Measurements from ENCODE around the gene MYOC.
A peak's percentile ranks its signal among the peaks of the same experiment; 100 is the strongest.

MYOC gene

DNA sequence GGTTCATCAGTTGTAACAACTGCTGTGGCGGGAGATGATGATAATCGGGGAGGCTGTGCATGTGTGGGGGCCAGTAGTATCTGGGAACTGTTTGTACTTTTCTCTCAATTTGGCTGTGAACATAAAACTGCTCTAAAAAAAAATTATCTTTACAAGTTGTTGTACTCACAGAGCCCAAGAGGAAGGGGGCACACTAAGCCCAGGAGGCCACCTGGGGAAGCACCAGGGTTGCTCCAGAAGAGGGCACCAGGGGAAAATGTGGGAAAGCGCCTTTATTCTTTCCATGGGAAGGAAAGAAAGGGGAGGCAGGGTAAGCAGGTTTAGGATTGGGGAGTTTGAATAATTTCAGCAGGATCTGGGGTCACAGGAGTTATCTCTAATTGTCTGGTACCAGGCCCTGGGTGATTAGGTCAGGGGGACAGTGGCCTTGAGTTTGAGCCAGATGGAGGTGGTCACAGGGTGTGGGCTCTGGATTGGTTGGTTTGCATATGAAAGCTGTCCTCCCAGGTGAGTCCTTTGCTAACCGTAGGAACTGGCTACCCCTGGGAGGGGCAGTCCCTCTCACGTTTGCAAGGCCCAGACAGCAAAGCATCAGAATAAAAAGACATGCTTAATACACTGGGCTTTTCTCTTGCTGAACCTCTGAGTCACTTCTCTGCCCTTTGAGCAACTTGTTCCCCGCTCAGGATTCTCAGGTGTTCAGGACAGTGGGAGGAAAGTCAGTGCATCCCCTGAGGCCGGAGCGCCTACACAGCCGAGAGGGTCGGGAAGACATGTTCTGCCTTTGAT, 11.2 kb downstream of the MYOC start:
- TF ChIP-seq GATA1 (IDR thresholded peaks at IDR 0.05; ENCODE audit: low read depth, low read length) (no peak), POLR2A (IDR thresholded peaks at IDR 0.05; ENCODE audit: low read length) (no peak)
- DNase-seq = no peak

GRCh38 chr1:171640225-171640624, 12.3 kb downstream of the MYOC start:
- TF ChIP-seq POLR2A (IDR thresholded peaks at IDR 0.05; ENCODE audit: low read length) (no peak), GATA1 (IDR thresholded peaks at IDR 0.05; ENCODE audit: low read depth, low read length) (no peak)
- DNase-seq = no peak

DNA sequence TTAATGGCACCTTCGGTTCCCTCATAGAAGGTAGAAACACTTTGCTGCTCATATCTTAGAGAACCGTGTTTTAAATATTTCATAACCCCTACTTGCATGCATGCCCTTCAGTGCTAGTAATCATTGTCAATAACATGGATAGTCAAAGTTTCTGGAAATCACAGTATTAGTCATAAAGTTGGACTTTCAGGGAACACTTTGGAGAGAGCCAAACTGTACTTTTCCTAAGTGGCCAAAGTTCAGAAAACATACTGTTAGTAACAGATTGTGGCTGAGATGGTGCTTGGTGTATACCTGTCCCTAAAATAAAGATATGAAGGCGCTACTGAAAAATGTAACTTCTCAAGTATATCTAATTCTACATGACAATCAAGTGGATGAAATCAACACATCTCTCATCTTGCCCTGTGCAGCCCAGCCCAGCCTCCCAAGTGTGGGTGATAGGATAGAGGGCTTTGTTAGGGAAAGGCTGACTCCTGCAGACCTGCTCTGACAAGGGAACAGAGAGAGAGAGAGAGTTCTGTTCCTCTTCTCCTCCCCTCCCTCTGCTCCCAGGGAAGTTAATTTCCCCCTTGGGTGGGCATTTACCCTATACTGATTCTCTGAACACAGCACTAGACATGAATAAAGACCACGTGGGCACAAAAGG, 14.4 kb downstream of the MYOC start:
- no peak for DNase-seq

DNA sequence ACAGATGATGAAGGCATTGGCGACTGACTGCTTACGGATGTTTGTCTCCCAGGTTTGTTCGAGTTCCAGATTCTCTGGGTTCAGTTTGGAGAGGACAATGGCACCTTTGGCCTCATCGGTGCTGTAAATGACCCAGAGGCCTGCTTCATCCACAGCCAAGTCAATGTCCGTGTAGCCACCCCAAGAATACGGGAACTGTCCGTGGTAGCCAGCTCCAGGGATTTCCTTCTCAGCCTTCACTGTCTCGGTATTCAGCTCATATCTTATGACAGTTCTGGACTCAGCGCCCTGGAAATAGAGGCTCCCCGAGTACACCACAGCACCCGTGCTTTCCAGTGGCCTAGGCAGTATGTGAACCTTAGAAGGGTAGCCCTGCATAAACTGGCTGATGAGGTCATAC, 16.3 kb downstream of the MYOC start:
- TF ChIP-seq POLR2A (IDR thresholded peaks at IDR 0.05; ENCODE audit: low read length) = no peak
- TF ChIP-seq GATA1 (IDR thresholded peaks at IDR 0.05; ENCODE audit: low read depth, low read length) = no peak
- DNase-seq = no peak

More for the DNA sequence above, 14.4 kb downstream of the MYOC start:
- TF ChIP-seq GATA1 (IDR thresholded peaks at IDR 0.05; ENCODE audit: low read depth, low read length) = no peak
- no peak for TF ChIP-seq POLR2A (IDR thresholded peaks at IDR 0.05; ENCODE audit: low read length)

DNA sequence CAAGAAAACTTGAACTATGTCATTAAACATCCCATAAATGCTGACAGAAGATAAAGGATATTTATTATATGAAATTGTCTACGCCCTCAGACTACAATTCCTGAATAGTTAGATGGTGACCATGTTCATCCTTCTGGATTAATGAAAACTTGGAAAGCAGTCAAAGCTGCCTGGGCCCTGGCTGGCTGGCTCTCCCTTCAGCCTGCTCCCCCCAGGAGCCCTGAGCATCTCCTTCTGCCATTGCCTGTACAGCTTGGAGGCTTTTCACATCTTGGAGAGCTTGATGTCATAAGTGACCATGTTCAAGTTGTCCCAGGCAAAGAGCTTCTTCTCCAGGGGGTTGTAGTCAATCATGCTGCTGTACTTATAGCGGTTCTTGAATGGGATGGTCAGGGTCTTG, 16.8 kb downstream of the MYOC start:
- DNase-seq = no peak
- TF ChIP-seq GATA1 (IDR thresholded peaks at IDR 0.05; ENCODE audit: low read depth, low read length) (no peak), POLR2A (IDR thresholded peaks at IDR 0.05; ENCODE audit: low read length) (no peak)

GRCh38 chr1:171628225-171628624, 24.3 kb downstream of the MYOC start:
- TF ChIP-seq GATA1 (IDR thresholded peaks at IDR 0.05; ENCODE audit: low read depth, low read length) (no peak), POLR2A (IDR thresholded peaks at IDR 0.05; ENCODE audit: low read length) (no peak)
- no peak for DNase-seq

DNA sequence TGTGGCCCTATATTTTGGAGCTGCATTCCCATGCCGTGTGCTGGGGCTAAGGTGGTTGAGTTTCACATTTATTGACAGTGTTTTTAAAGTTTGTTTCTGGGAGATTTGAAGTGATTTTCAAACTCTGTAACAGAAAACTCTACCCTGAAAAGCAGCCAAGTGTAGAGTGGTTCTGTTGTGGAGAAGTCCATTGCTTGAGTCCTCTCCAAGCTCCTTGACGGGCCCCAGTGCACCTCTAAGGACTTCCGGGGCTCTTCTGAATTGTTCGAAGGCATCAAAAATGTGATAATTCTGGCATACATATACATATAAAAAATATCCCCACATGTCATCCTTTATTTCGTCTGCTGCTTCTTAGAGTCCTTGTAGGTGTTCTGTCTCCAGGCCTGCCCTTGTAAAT, 25.5 kb downstream of the MYOC start:
- DNase-seq = no peak
- TF ChIP-seq GATA1 (IDR thresholded peaks at IDR 0.05; ENCODE audit: low read depth, low read length) = no peak
- no peak for TF ChIP-seq POLR2A (IDR thresholded peaks at IDR 0.05; ENCODE audit: low read length)

DNA sequence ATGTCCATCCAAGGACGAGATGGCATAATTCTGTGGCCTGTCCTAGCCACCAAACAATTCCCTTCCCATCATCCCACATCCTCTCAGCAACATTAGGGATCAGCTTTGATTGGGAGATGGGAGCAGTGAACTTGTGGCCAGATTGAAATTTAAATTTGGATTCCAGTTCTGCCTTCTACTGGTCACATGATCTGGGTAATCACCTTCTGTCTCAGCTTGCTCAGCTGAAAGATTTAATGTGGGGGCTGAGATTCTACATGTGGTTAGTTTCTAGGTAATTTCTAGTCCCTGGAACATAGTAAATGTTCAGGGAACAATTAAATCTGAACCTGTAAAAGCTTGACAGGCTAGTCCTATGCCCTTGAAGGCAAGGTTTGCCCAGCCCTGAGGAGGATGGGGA, 27.3 kb downstream of the MYOC start:
- TF ChIP-seq GATA1 (IDR thresholded peaks at IDR 0.05; ENCODE audit: low read depth, low read length) (no peak), POLR2A (IDR thresholded peaks at IDR 0.05; ENCODE audit: low read length) (no peak)
- no peak for DNase-seq

- DNase-seq = no peak
- TF ChIP-seq GATA1 (IDR thresholded peaks at IDR 0.05; ENCODE audit: low read depth, low read length) (no peak), POLR2A (IDR thresholded peaks at IDR 0.05; ENCODE audit: low read length) (no peak)
These were observed 28.7 kb downstream of the MYOC start for GRCh38 chr1:171623651-171624331.

DNA sequence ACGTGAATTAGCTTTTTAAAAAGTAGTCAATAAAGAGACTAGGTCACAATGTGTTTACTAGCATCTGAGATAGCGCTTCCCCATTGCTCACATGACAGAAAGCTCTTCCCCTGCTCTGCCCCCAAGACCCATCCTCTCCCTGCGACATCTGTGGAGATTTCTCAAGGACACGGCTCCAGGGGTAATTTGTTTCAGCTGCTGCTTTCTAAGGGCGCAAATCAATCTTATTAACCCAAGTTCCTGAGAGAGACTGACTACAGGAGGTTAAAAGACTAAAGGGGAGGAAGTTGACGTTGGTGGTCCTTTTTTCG, 30.4 kb downstream of the MYOC start, which contains the start of gene MYOCOS:
Gene MYOCOS, plus strand, starts transcription at position 92 of the 311 bp plus-strand sequence. CDS start 1,641 bp downstream, outside the sequence.
- DNase-seq = no peak
- TF ChIP-seq GATA1 (IDR thresholded peaks at IDR 0.05; ENCODE audit: low read depth, low read length) (no peak), POLR2A (IDR thresholded peaks at IDR 0.05; ENCODE audit: low read length) (no peak)

GRCh38 chr1:171616586-171616985, 35.9 kb downstream of the MYOC start:
- no peak for DNase-seq
- TF ChIP-seq GATA1 (IDR thresholded peaks at IDR 0.05; ENCODE audit: low read depth, low read length) (no peak), POLR2A (IDR thresholded peaks at IDR 0.05; ENCODE audit: low read length) (no peak)

DNA sequence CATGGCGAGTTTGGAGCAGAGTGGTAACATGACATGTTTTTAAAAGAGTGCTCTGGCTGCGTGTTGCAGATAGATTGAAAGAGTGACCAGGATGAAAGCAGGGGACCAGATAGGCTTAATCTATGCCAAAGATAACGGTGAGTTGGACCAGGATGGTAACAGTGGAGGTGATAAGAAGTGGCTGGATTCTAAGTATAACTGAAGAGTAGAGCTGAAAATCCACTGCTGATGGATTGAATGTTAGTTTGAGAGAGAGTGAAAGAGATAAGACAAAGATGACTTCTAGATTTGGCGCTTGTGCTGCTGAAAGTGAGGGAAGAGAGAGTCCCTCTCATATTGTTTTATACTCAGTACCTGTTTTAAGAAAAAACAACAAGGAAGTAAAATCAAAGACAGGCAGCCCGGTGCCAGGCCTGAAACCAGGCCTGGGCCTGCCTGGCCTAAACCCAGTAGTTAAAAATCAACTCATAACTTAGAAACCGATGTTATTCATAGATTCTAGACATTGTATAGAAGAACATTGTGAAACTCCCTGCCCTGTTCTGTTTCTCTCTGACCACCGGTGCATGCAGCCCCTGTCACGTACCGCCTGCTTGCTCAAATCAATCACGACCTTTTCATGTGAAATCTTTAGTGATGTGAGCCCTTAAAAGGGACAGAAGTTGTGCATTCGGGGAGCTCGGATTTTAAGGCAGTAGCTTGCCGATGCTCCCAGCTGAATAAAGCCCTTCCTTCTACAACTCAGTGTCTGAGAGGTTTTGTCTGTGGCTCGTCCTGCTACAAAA, 37.2 kb downstream of the MYOC start:
- DNase-seq = peak in 1 of 2 experiments; percentile 45

- TF ChIP-seq GATA1 (IDR thresholded peaks at IDR 0.05; ENCODE audit: low read depth, low read length) (no peak), POLR2A (IDR thresholded peaks at IDR 0.05; ENCODE audit: low read length) (no peak)
- DNase-seq = no peak
These were observed 39.2 kb downstream of the MYOC start for GRCh38 chr1:171613282-171613681.

DNA sequence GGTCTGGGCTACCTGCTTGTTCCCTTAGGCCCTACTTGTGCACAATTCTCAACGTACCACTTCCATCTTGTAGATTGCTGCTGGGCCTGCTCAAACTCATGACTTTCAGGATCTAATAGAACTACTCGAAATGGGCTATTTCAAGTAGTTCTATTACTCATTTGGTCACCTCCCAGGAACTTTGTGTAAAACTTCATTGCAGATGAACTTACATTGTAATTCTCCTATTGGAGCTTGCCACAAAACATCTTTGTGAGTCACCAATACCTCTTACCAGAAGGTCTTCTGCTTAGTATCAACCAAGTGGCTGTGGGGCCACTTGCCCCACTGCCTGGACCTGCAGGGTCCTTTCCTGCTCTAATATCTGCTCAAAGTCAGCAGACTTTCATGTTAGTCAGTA, 41.2 kb downstream of the MYOC start:
- DNase-seq = no peak
- no peak for TF ChIP-seq POLR2A (IDR thresholded peaks at IDR 0.05; ENCODE audit: low read length)
- TF ChIP-seq GATA1 (IDR thresholded peaks at IDR 0.05; ENCODE audit: low read depth, low read length) = no peak

Data from erythroblast (primary cell).